Measurements from ENCODE around the gene LMO7. TPM values are rescaled to one million over a fixed set of nuclear protein-coding genes. Genes with fewer than 3 reads are reported as not detected.

Gene LMO7
- total RNA-seq, 1 donor from 2014 or later, result 73.3 TPM

DNA sequence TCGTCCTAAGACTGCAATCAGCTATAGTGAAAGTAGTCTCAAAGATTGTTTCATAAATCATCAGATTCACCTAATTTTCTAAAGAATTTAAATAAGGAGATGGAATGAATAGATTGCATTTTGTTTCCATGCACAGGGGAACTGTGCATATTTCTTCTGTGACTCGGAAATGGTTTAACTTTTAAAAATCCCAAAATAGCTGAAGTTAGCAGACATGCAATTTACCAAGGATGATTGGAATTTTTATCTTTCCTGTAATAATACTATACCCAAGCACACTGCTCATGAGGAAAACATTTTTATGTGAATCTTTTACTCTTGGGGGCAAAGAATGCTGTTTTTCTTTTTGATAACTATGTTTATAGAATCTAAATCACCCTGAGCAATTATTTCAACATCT is 15.0 kb upstream of the LMO7 start:
- no peak for TF ChIP-seq CTCF (conservative IDR thresholded peaks at IDR 0.05)
- no peaks in the 10 kb centered on the region for H3K4me1 Mint-ChIP-seq (ENCODE audit: unreplicated experiment)
- H3K4me3 Mint-ChIP-seq, result no peak overlapping the region
- no peak overlapping the region for H3K27ac Mint-ChIP-seq
- no peak for DNase-seq (ENCODE audit: extremely low spot score, unreplicated experiment)
- no peaks in the 10 kb centered on the region for H3K27me3 Mint-ChIP-seq
- peaks cover 4% of the 10 kb centered on the region for H3K36me3 Mint-ChIP-seq
- H3K9me3 Mint-ChIP-seq, result no peaks in the 10 kb centered on the region

DNA sequence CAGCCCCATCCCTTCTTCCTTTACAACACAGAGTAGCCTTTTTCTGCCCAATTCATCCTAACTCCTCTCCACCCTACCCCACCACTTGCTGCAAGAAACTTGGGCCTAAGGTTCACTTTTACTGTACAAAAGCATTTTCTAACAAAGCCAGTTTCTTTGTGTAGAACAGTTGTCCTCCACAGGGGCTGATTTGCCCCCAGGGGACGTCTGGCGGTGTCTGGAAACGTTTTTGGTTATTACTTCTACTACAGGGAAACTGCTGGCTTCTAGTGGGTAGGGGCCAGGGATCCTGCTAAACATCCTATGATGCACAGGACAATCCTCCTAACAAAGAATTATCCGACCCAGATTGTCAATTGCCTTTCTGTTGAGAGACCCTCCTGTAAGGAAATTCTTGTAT is 7.3 kb upstream of the LMO7 start:
- Mint-ChIP-seq H3K27me3 (no peaks in the 10 kb centered on the region), H3K4me3 (no peak overlapping the region), H3K4me1 (ENCODE audit: unreplicated experiment) (peaks cover 5% of the 10 kb centered on the region), H3K9me3 (no peaks in the 10 kb centered on the region), H3K36me3 (peaks cover 6% of the 10 kb centered on the region), H3K27ac (no peak overlapping the region)
- no peak for TF ChIP-seq CTCF (conservative IDR thresholded peaks at IDR 0.05)
- DNase-seq (ENCODE audit: extremely low spot score, unreplicated experiment), result no peak

GRCh38 chr13:75633285-75633684 is 2.8 kb upstream of the LMO7 start:
- Mint-ChIP-seq H3K4me1 (ENCODE audit: unreplicated experiment) (peaks cover 17% of the 10 kb centered on the region), H3K4me3 (peak overlapping the region; percentile 63), H3K27me3 (peaks cover 17% of the 10 kb centered on the region), H3K9me3 (no peaks in the 10 kb centered on the region), H3K27ac (no peak overlapping the region), H3K36me3 (peaks cover 6% of the 10 kb centered on the region)
- TF ChIP-seq CTCF (conservative IDR thresholded peaks at IDR 0.05), result no peak
- no peak for DNase-seq (ENCODE audit: extremely low spot score, unreplicated experiment)

- DNase-seq (ENCODE audit: extremely low spot score, unreplicated experiment), result no peak
- H3K27ac Mint-ChIP-seq, result no peak overlapping the region
Measured at GRCh38 chr13:75635101-75635827, 866 bp upstream of the LMO7 start.

GRCh38 chr13:75636436-75637180 is 478 bp downstream of the LMO7 start:
- DNase-seq (ENCODE audit: extremely low spot score, unreplicated experiment), result no peak
- H3K4me1 Mint-ChIP-seq (ENCODE audit: unreplicated experiment), result peaks cover 17% of the 10 kb centered on the region
- no peak overlapping the region for H3K27ac Mint-ChIP-seq
- H3K36me3 Mint-ChIP-seq, result no peaks in the 10 kb centered on the region
- no peaks in the 10 kb centered on the region for H3K9me3 Mint-ChIP-seq
- peaks cover 36% of the 10 kb centered on the region for H3K27me3 Mint-ChIP-seq
- no peak for TF ChIP-seq CTCF (conservative IDR thresholded peaks at IDR 0.05)
- peak overlapping the region; percentile 84 for H3K4me3 Mint-ChIP-seq

More at GRCh38 chr13:75635101-75635827, 866 bp upstream of the LMO7 start:
- Mint-ChIP-seq H3K4me1 (ENCODE audit: unreplicated experiment) (peaks cover 17% of the 10 kb centered on the region), H3K36me3 (no peaks in the 10 kb centered on the region), H3K27me3 (peaks cover 33% of the 10 kb centered on the region), H3K4me3 (peak overlapping the region; percentile 79), H3K9me3 (no peaks in the 10 kb centered on the region)
- no peak for TF ChIP-seq CTCF (conservative IDR thresholded peaks at IDR 0.05)
